Caco-2 (cell line): ENCODE measurements around the gene OARD1. TPM values are rescaled to one million over a fixed set of nuclear protein-coding genes. Genes with fewer than 3 reads are reported as not detected.
A peak's percentile ranks its signal among the peaks of the same experiment; 100 is the strongest.

Experiments
- BruUV-seq: library from RNA; stranded (reverse); fragments of 400-500 nt; replicated peaks from 2 replicates; lab custom pipeline; 2021; lab: Mats Ljungman, UMichigan
- CTCF ChIA-PET: fragments of 300-600 bp; sonication (Branson Sonifier 250); formaldehyde crosslinking; loops from one replicate; lab custom pipeline; 2022; ENCODE audit warnings: antibody characterized with exemption; lab: Charles Lee
- POLR2A ChIA-PET: fragments of 300-600 bp; sonication (Branson Sonifier 250); formaldehyde crosslinking; loops from one replicate; lab custom pipeline; 2022; ENCODE audit warnings: antibody characterized with exemption; lab: Charles Lee
- DNase-seq, 2 experiments: peaks; one replicate each; pipeline versions ENCODE4 v3.0.0 to v3.0.0-alpha.2; 2020 to 2022
- H3K27me3 ChIP-seq: replicated peaks from 2 replicates; pipeline ENCODE4 v1.6.0; 2011; ENCODE audit warnings: low read length; ENCODE audit not compliant: control insufficient read depth, insufficient read depth
- H3K36me3 ChIP-seq: 2 replicates; pipeline ENCODE4 v1.5.1; 2011; ENCODE audit warnings: low read length; ENCODE audit not compliant: control insufficient read depth, insufficient read depth
- H3K4me1 ChIP-seq: fragments of 250-450 bp; sonication (Bioruptor Pico); 2 replicates; pipeline ENCODE4 v1.5.1; 2020; ENCODE audit warnings: mild to moderate bottlenecking
- H3K4me3 ChIP-seq: 2 replicates; pipeline ENCODE4 v1.5.1; 2011; ENCODE audit warnings: low read depth, mild to moderate bottlenecking, control low read depth, low read length
- H3K9me3 ChIP-seq: fragments of 250-450 bp; sonication (Bioruptor Pico); 2 replicates; pipeline ENCODE4 v1.5.1; 2020; ENCODE audit warnings: mild to moderate bottlenecking, moderate library complexity
- H3K27ac Mint-ChIP-seq: one replicate; pipeline ENCODE4 v1.8.0; 2022; ENCODE audit warnings: mixed read lengths; ENCODE audit not compliant: unreplicated experiment
- H3K27me3 Mint-ChIP-seq: one replicate; pipeline ENCODE4 v1.8.0; 2022; ENCODE audit warnings: mixed read lengths; ENCODE audit not compliant: insufficient read depth, unreplicated experiment
- H3K36me3 Mint-ChIP-seq: one replicate; pipeline ENCODE4 v1.8.0; 2022; ENCODE audit warnings: mild to moderate bottlenecking, mixed read lengths; ENCODE audit not compliant: insufficient read depth, unreplicated experiment
- H3K4me1 Mint-ChIP-seq: one replicate; pipeline ENCODE4 v1.8.0; 2022; ENCODE audit warnings: low read depth, mixed read lengths; ENCODE audit not compliant: unreplicated experiment
- H3K4me3 Mint-ChIP-seq: one replicate; pipeline ENCODE4 v1.8.0; 2022; ENCODE audit warnings: mild to moderate bottlenecking, moderate library complexity, mixed read lengths; ENCODE audit not compliant: unreplicated experiment
- H3K9me3 Mint-ChIP-seq: one replicate; pipeline ENCODE4 v1.8.0; 2022; ENCODE audit warnings: mixed read lengths; ENCODE audit not compliant: unreplicated experiment
- CTCF ChIP-seq, 2 experiments: fragments of 200-600 bp in 1 of 2; IDR thresholded peaks; 1 replicate in 1 of 2; 2 replicates in 1 of 2; pipeline versions ENCODE4 v1.5.1 to v1.8.0; 2011 to 2022; ENCODE audit warnings: antibody characterized with exemption in 1 of 2, control low read depth in 1 of 2, inconsistent platforms in 1 of 2, low read depth in 1 of 2, low read length in 1 of 2, mild to moderate bottlenecking in 1 of 2, moderate library complexity in 1 of 2; ENCODE audit not compliant: insufficient read depth in 1 of 2, severe bottlenecking in 1 of 2, unreplicated experiment in 1 of 2
- intact Hi-C: fragments of 100-400 bp; cut with micrococcal nuclease; formaldehyde crosslinking; loops from one replicate; pipeline ENCODE4 v1.10.0; 2022; ENCODE audit not compliant: unreplicated experiment
- total RNA-seq: library from RNA; stranded (reverse); gene quantifications from 2 replicates; pipeline ENCODE4 v1.2.3, GENCODE V29; 2022

Gene OARD1
- total RNA-seq, 1 experiment from 2014 or later = 35.5 TPM

- H3K27ac Mint-ChIP-seq = peak overlapping the region; percentile 78
- TSS peak; percentile 51 for BruUV-seq
- peak overlapping the region; percentile 59 for H3K4me3 ChIP-seq
- CTCF ChIA-PET = no interaction called here
- peak in 1 of 2 experiments; percentile 27 for TF ChIP-seq CTCF (IDR thresholded peaks at IDR 0.05; ENCODE audit: insufficient read depth in 1 of 2, low read depth in 1 of 2, low read length in 1 of 2, severe bottlenecking in 1 of 2, unreplicated experiment in 1 of 2)
- intact Hi-C loops = loop anchor here (1.0 to 5.0 kb wide), 3 partner anchors 111 to 484 kb away; partner anchors contain the start of gene LRFN2
- H3K4me3 Mint-ChIP-seq = peak overlapping the region; percentile 92
- DNase-seq = no peak
- peaks cover 39% of the 10 kb centered on the region for H3K36me3 Mint-ChIP-seq
- H3K4me1 Mint-ChIP-seq = peaks cover 39% of the 10 kb centered on the region
- no peaks in the 10 kb centered on the region for H3K27me3 ChIP-seq
- peaks cover 25% of the 10 kb centered on the region for H3K4me1 ChIP-seq
- H3K27me3 Mint-ChIP-seq = no peaks in the 10 kb centered on the region
- no peaks in the 10 kb centered on the region for H3K9me3 ChIP-seq
- POLR2A ChIA-PET = interaction anchor here (0.6 kb wide), 1 partner anchor 132 kb away, joined by 3 read pairs; no protein-coding TSS in a partner anchor
- no peaks in the 10 kb centered on the region for H3K9me3 Mint-ChIP-seq
- H3K36me3 ChIP-seq = no peaks in the 10 kb centered on the region
These were observed 644 bp downstream of the OARD1 start for GRCh38 chr6:41071501-41071922.

DNA sequence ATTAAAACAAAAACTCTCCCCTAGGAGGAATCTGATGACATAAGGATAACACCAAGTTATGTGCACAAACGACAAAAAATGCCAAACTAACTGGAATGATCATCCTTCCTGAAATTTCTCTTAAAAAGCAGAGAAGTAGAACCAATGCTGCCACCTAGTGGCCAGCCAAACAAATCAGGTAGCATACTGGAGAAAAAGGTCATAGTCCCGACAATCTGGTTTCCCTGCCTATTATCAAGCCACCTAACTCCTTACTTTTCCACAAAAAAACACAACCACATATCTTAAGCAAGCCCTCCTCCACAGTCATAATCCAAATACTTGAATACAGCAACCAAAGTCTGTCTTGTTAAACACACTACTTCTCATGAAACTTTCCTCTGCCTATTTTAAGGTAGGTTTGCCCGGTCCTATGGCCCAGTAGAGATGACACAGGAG, 5.3 kb downstream of the OARD1 start:
- Mint-ChIP-seq H3K9me3 (no peaks in the 10 kb centered on the region), H3K27ac (peak overlapping the region; percentile 77), H3K4me3 (peak overlapping the region; percentile 54), H3K36me3 (peaks cover 22% of the 10 kb centered on the region), H3K27me3 (no peaks in the 10 kb centered on the region), H3K4me1 (peaks cover 56% of the 10 kb centered on the region)
- Histone ChIP-seq H3K9me3 (no peaks in the 10 kb centered on the region), H3K27me3 (no peaks in the 10 kb centered on the region), H3K4me3 (no peak overlapping the region), H3K4me1 (peaks cover 61% of the 10 kb centered on the region), H3K36me3 (no peaks in the 10 kb centered on the region; the same call in 1 of the 2 replicates)
- intact Hi-C loops = loop anchor here (5.0 to 10.0 kb wide), 2 partner anchors 40 to 352 kb away; no protein-coding TSS in a partner anchor
- no TSS peak for BruUV-seq
- ChIA-PET CTCF (no interaction called here), POLR2A (no interaction called here)
- peak; percentile 70 to 78 for TF ChIP-seq CTCF (IDR thresholded peaks at IDR 0.05; ENCODE audit: insufficient read depth in 1 of 2, low read depth in 1 of 2, low read length in 1 of 2, severe bottlenecking in 1 of 2, unreplicated experiment in 1 of 2)
- DNase-seq = peak; percentile 72 to 79

- H3K27me3 Mint-ChIP-seq = no peaks in the 10 kb centered on the region
- intact Hi-C loops = loop anchor here (1.0 to 10.0 kb wide), 7 partner anchors 16 to 351 kb away; no protein-coding TSS in a partner anchor
- no peaks in the 10 kb centered on the region; the same call in 1 of the 2 replicates for H3K36me3 ChIP-seq
- ChIA-PET CTCF (interaction anchor here (0.9 to 1.0 kb wide), 4 partner anchors 19 to 33 kb away, joined by 3 to 4 read pairs (median 3); no protein-coding TSS in a partner anchor), POLR2A (no interaction called here)
- H3K9me3 Mint-ChIP-seq = no peaks in the 10 kb centered on the region
- no TSS peak for BruUV-seq
- H3K36me3 Mint-ChIP-seq = peaks cover 33% of the 10 kb centered on the region
- peak overlapping the region; percentile 70 for H3K4me3 Mint-ChIP-seq
- H3K9me3 ChIP-seq = no peaks in the 10 kb centered on the region
- H3K4me3 ChIP-seq = no peak overlapping the region
- peak overlapping the region; percentile 77 for H3K27ac Mint-ChIP-seq
- no peaks in the 10 kb centered on the region for H3K27me3 ChIP-seq
- DNase-seq = no peak
- H3K4me1 ChIP-seq = peaks cover 68% of the 10 kb centered on the region
- H3K4me1 Mint-ChIP-seq = peaks cover 60% of the 10 kb centered on the region
- no peak for TF ChIP-seq CTCF (IDR thresholded peaks at IDR 0.05; ENCODE audit: insufficient read depth in 1 of 2, low read depth in 1 of 2, low read length in 1 of 2, severe bottlenecking in 1 of 2, unreplicated experiment in 1 of 2)
These were observed 6.6 kb downstream of the OARD1 start for GRCh38 chr6:41065550-41066026.
